LNCAP (cell line): ENCODE results near the gene GAS1.

Experiments
- TF ChIP-seq, protein P1 (sequence below): fragments of 450-650 bp; IDR thresholded peaks from 2 replicates; pipeline ENCODE4 v1.5.1; 2017; ENCODE audit warnings: mild to moderate bottlenecking

Gene GAS1

DNA sequence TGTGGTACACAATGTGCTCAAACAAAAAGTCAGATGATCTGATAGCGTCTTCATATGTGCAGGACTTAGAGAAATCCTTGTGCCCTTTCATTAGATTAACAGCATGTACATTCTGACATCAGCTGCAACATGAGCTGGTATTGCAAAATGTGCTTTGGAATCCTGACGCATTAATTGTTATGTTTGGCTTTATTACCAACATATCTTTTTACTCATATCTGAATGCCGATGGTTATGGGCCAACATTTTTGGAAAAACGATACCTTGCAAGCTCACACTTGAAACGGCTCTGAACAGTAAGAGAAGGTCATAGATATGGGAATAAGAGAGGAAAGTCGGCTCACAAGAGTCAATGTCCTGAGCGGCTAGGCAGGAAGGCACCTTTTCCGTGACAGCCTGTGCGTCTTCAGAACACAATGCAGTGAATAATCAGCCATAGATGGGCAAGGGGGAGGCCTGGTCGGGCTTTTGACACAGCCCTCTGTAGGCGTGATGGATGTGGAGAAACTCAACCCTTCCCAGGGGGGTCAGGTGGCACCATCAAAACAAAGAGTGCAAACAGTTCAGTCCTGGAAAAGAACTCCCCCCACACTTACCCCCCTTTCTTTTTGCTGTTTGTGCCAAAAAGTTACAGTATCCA is 36.4 kb upstream of the GAS1 start:
- TF ChIP-seq, protein P1, sequence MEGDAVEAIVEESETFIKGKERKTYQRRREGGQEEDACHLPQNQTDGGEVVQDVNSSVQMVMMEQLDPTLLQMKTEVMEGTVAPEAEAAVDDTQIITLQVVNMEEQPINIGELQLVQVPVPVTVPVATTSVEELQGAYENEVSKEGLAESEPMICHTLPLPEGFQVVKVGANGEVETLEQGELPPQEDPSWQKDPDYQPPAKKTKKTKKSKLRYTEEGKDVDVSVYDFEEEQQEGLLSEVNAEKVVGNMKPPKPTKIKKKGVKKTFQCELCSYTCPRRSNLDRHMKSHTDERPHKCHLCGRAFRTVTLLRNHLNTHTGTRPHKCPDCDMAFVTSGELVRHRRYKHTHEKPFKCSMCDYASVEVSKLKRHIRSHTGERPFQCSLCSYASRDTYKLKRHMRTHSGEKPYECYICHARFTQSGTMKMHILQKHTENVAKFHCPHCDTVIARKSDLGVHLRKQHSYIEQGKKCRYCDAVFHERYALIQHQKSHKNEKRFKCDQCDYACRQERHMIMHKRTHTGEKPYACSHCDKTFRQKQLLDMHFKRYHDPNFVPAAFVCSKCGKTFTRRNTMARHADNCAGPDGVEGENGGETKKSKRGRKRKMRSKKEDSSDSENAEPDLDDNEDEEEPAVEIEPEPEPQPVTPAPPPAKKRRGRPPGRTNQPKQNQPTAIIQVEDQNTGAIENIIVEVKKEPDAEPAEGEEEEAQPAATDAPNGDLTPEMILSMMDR: no peak

DNA sequence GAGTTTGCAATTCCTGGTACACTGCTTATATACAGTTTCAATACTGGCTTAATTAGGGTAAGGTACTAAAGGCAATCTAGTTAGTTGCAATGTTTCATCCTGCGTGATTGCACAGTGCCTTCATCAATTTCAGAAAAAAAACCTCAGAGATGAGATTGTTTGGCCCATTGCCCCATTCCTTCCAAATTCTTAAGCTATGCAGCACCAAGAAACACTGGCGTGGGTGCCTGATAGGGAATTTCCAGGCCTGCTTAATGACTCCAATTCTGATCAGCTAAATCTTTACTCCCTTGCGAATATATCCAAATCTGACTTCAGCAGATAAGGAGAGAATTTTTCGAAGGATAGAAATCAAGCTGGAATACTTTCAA is 35.9 kb upstream of the GAS1 start:
- TF ChIP-seq, protein P1: no peak

GRCh38 chr9:86980802-86981201 is 33.5 kb upstream of the GAS1 start:
- TF ChIP-seq, protein P1: no peak

GRCh38 chr9:86979657-86980056 is 32.4 kb upstream of the GAS1 start:
- TF ChIP-seq, protein P1: no peak

DNA sequence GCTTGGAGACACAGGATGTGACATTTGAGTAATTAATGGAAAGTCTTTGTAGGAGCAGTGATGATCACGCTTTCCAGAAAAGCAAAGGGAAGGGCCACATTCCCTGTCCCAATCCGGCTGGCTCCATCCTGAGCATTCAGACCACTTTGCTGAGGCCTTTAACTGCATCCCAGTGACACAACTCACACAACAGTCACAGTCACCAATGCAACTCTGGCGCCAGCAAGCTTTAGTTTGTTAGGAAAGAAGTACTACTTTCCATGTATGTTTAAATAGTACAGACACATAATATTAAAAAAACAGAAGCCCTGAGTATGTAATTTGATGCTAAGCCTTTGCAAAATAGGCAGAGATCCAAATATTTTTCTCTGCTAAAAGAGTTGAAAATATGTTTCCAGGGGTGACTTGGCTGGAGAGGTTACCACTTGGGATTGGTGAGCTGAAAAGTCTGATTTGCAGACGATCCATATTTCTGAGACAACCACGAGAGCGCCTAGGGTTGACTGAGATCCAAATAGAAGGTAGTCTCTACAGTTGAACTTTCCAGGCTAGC is 31.7 kb upstream of the GAS1 start:
- TF ChIP-seq, protein P1: no peak

DNA sequence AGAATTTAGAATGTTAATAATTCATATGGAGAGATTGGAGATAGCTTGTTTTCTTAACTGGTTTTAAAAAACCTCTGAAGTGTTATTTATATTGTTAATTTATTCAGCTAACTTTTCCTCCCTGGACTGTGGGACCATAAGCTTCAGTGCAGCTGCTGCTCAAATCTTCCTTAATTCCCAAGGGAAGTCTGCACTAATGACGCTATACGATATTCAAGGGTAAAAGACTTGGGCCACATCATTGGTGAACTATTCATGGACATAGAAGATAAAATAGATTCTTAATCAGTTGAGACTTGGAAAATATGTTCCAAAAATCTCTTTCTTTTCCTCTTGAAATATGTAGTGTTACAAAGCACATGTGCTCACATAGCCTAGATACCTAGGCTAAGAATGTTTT is 31.1 kb upstream of the GAS1 start:
- TF ChIP-seq, protein P1: no peak

- TF ChIP-seq, protein P1: no peak
Measured at GRCh38 chr9:86977205-86977835, 30.0 kb upstream of the GAS1 start.
